Renal cortical epithelial cell (primary cell): Measurements from ENCODE around the gene FBXW11. TPM values are rescaled to one million over a fixed set of nuclear protein-coding genes. Genes with fewer than 3 reads are reported as not detected.

Experiments
- DNase-seq: peaks from one replicate; pipeline ENCODE4 v3.0.0-alpha.2; 2011; ENCODE audit warnings: low read depth
- total RNA-seq: library from RNA; depleted of rRNA; stranded (reverse); fragments of >200 nt; gene quantifications from 2 replicates; pipeline ENCODE4 v1.2.3, GENCODE V29; 2014

FBXW11 gene
- total RNA-seq, 1 donor from 2014 or later = 114 TPM

DNA sequence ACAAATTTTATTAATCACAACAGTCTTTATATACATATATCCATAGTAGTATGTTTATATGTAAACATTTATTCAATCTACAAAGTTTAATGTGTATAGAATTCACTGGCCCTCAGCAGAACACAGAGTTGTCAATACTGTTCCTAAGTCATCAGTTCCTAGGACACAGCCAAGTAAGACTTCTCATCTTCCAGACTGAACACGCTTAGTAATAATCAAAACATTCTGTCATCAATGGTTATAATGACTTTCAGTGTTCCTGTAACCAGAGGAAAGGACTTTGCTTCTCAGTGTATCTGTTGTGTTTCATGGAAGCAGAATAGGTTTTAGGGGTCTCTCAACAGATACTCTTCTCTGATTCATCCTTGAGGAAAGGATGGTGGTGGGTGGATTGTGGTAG lies 138.7 kb downstream of the FBXW11 start:
- no peak for DNase-seq

DNA sequence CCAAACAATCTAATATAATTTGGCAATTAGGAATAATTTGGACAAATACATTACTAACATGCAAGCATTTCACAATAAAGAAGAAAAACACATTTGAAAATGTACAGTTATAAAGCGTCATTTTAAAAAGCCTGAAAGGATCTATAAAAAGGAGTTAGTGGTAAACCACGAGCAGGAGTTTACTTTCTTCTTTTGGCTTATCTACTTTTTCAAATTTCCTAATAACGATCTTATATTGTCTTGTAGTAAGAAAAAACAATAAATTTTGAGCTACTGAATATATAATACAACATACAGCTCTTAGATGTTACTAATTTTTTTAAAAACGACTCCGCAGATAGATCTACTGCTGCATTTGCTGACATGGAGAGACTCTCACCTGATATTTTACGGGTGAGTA lies 141.0 kb downstream of the FBXW11 start:
- DNase-seq = no peak

DNA sequence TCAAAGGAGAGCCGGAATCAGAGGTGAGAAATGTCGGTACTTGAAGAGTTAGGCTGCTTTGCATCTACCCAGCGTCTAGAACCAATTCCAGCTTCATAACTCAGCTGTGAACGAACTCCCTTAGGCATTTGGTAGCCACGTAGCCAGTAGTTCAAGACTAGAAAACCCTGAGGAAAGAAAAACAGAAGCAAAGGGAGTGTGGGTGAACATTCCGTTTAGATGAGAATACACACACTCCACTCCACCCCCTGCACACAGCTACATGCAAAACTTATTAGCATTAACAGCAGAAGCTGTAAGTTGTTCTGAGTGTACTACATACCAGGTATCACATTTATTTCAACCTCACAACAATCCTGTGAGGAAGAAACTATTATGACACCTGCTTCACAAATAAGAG lies 142.5 kb downstream of the FBXW11 start:
- peak; percentile 95 for DNase-seq

DNA sequence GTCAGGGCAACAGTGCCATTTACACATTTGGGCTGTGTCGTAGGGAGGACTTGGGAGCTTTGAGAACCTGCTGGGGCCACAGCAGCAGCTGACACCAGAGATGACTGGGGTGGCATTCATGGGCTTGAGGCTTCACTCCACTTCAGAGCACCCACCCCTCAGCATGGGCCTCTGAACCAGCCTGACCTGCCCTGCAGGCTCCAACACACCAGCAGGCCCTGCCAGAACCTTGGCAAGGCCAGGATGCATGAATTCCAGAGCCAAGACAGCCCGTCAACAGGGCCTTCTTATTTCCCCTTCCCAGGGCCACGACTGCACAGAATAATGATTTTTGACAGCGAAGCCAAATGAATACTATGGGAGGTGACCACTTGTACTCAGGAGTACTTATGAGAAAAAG lies 143.8 kb downstream of the FBXW11 start:
- DNase-seq = no peak

DNA sequence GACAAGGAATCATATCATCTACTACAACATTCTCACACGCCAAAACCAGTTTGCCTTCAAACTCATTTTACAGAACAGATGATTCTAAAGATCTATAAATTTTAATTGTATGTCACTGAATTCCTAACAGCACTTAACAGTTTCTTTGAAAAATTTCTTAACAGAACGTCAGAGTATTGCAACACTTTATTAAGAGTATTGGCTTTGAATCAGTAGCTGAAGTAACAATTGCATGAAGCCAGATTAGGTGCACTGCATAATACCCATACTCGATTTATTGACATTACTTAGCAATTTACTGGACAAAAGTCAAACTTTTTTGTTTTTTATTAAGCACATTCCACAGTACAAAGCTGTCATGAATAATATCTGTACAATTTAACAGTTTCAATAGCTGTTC lies 145.1 kb downstream of the FBXW11 start:
- DNase-seq = no peak

DNA sequence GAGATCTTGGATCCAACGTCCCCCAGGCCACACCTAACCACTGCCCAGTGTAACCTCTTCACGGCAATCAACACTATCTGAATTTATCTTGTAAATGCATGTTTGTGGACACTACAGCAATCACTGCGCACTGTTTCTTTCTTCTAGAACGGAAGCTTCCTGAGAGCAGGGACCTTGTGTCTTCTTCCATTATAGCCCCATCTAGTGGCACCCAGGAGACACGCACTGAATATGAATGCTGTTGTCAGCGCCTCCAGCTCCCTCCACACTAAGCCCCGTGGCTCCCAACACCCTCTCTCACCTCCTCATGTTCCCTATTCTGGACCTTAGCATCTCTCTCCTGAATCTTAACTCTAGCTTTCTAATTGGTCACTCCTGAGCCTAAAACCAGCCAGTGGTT lies 148.1 kb downstream of the FBXW11 start:
- DNase-seq = no peak

DNA sequence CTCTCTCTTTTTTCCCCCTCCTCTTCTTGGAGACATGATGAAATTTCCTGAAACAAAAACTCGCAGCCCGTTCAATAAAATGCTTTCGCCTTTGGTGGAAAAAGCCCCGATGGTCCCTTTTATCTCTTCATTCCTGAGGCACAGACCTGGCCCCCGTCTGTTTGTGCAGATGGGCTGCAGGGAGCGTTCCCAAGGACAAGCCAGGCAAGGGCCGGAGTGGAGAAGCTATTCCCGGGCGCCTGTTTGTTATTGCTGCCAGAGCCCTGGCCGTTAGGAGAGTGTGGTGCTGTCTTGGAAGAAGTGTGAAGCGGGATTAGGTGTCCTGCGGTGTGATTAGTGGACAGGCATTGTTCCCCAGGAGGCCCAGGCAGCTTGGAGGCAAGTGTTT lies 149.0 kb downstream of the FBXW11 start:
- DNase-seq = no peak

DNA sequence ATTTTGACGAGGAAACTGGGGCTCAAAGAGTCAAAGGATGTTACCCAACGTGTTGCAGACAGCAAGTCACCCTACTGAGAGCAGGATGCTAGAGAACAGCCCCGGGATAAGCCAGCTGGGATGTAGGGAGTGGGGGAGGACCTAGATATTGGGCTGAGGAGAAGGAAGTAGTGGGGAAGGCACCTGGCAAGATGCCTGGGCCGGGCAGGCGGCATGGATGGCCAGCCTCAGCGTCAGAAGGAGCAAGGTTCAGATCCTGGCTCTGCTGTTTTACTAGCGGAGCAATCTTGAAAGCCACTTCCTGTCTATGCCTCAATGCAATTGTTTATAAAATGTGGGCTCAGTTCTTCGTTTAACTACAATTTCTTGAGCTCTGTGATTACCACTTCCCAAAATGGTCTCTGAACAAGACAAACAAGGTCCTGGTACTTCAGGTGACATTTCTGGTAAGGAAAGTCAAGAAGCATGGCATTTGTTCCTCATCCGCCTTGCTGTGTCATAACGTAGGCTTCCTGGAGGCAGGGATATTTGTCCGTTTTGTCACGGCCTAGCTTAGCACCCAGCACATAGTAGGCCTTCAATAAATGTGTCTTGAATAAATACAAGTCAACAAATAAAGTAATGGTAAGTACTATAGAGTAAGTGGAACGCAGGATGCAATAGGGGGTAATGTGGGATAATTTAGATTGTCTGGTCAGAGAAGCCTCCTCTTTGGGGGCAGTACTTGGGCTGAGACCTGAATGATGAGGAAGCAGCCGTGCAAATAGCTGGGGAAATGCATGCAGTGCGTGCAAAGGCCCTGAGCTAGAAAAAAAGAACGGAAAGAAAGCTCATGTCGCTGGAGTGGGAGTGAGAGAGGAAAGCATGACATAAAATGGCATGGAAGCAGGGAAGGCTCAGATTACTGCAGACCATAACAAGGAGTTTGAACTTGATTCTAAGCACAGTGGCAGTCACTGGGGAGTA lies 150.4 kb downstream of the FBXW11 start:
- DNase-seq = no peak

DNA sequence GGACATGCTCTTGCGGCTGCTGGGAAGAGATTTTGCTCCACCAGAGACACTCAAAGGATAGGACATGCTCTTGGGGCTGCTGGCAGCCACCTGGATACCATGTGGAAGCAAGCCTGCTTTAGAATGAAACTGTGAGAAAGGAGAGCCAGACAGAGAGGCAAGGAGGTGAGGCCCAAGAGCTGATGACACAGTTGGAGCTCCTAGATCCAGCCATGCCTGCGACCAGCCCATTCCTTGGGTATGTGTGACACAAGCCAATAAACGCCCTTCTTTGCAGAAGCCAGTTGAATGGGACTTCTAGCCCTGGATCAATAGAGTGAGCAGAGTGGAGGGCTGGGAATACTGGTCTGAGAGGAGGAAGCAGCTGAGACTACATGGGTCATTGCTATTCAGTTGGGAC lies 151.2 kb downstream of the FBXW11 start:
- no peak for DNase-seq

DNA sequence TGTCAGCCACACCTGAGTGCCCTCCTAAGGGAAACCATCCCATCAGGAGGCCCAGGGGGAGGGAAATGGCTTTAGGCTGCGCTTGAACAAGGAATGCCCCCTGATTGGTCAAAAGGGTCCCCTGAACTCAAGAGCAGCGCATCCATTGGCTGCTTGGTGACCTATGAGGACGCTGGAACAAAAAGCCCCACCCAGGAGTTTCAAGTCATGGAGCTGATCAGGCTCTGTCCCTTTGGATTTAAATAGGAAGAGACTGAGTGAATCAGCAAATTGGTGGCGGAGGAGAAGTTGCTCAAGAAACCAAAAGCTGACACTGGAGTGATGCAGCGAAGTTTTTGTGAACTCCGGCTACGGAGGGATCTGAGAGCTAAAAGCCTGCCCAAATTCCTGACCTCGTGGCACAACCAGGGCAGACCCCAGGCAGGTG lies 154.2 kb downstream of the FBXW11 start:
- no peak for DNase-seq

DNA sequence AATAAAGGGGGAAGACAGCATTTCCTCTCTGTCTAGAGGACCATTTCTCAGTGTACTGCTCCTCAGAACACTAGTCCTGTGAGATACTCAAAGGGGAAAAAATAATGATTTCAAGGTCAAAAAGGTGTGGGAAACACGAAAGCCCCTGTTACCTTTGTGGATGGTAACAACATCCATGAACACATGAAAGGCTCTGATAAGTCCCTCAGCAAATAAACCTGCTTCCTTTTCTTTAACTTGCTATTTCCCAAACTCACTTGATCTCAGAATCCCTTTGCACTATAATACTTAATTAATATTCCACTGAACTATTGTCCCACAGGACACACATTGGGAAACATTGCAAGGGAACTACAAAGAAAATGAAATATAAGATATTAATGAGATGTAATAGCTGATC lies 155.2 kb downstream of the FBXW11 start:
- no peak for DNase-seq

DNA sequence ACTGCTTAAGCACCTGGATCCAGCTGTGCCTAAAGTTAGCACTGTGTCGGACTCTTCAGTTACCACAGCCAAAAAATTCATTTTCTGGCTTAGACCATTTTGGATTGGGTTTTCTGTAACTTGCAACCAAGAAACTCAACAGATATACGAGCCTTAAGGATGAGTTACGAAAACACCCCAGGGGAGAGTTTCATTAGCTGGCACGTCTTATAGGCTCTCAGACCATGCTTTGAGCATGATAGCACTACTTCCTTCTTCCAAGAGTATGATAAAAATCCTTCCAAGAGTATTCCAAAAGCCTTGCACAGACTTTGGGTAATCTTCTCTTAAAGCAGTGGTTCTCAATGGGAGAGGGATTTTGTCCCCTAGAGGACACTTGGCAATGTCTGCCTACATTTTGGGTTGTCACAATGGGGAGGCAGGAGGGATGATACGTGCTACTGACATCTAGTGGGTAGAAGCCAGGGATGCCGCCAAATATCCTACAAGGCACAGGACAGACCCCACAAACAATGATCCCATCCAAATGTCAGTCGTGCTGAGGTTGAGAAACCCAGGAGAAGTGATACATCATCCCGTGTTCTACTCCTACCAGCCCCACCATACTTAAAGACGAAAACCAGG lies 156.0 kb downstream of the FBXW11 start:
- no peak for DNase-seq

DNA sequence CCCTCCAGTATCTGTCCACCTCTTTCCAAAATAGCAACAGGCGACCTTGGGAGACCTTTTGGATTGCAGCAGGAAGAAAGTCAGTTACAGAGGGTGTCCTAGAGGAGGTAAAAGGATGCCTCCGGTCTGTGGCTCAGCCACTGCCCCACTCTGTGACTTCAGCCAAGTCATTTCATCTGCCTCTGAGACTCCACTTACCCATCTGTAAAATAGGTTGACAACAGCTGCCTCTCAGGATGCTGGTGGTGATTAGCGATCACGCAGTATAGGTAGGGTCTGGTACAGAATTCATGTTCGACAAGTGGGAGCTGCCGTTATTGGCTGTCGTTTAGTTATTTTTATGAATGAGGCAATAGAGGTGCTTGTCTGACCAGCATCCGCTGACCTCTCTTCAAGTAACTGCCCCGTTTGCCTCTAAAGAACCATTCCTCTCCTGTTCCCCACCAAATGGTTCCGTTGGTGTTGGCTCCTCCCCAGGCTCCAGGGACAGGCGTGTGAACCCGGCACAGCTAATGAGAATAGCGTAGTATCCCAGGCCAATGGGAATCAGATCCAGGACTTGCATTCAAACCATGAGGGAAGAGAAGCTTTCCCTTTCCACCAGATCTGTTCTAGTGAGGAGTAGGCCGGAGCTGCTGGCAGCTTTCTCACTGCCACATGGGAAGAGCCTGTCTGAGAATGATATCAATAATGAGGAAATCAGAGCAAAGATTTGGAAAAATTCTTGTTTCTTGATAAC lies 156.7 kb downstream of the FBXW11 start:
- DNase-seq = no peak

DNA sequence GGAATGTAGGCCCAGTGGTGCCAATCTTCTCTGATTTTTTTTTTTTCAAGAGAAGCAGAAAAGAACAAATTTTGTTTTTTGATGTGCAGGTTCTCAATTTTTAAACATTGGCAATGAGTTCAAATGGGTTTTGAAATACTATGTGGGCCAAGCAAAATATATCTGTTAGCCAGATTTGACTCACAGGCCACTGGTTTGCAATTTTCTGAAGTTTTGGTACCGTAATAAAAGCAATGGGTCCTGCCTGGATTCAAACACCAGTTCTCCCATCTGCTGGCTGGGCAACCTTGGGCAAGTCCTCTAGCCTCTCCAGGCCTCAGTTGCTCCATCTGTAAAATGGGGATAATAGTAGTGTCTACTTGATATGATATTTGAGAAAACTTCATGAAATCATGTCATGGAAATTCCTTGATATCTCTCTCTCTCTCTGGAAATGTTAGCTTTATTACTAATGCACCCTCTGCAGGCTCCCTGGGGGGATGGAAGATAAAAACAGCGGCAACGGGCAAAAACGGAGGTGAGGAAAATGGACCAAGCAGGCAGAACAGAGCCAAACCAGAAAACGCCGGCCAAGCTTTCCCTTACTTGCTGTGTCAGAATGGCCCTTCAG lies 157.4 kb downstream of the FBXW11 start:
- DNase-seq = no peak

DNA sequence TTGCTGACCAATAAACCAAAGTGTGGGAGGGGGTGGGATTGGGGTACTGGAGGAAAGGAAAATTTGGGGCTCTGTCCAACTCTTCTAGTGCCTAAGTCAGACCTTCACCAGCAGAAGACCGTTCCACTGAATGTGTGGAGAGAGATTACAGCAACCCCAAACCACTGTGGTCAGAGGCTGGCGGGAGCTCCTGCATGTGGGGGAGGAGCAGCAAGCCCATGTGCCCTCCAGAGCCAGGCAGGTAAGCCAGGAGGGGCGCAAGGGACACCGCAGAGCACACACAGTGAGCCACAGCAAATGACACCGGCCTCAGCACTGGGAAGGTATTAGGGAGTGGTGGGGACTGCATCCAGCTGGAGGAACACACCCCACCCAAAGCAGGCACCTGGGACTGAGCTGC lies 158.0 kb downstream of the FBXW11 start:
- no peak for DNase-seq

DNA sequence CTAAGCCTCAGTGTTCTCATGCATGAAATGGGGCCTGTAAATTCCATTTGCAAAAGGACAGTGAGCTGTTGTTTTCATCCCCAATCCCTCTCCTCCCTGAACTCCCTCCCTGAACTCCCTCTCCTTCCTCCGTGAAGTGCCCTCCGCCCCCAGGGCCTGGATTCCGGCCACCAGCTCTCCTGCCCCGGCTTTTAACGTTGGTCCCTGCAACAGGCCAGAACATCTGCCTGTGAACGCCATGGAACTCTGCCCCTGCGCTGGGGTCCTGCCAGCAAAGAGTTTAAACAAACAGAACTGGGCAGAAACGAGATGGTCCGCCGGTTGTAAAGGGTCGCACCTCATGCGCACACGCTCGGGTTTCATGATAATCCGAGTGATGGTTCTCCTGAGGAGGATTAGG lies 158.4 kb downstream of the FBXW11 start:
- no peak for DNase-seq

DNA sequence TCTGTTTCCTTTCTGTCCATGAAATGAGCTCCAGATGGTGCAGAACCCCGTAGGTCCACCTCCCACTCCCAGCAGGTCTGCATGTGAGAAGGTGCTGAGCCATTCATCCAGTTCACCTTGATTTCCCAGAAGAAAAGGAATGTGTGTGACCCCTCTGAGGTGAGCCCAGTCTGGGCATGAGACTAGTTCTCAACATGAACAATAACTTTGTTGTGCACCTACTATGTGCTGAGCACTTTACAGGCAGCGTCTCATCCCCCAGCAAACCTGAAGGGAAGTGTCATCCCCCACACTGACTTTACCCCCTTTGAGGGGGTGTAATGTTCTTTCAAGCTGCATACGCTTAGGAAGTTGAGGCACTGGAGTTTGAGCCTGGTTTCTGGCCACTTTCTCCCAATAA lies 159.4 kb downstream of the FBXW11 start:
- no peak for DNase-seq

DNA sequence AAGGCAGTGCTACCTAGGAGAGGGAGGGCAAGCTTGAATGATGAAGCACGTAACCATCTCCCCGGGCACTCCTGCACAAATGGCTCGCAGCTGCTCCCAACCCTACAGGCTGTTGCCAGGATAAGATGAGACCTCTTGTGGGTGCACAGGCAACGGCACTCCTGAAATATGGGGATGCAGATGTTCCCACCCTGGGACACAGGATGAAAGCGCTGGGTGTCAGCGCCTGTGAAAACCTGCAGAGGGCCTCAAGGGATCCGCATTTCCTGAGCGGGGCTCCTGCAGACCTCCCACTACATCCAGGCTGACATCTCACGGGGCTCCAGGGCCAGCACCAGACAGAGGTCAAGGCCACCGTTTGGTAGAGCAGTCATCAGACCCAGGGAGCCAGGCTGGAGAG lies 160.1 kb downstream of the FBXW11 start:
- no peak for DNase-seq

DNA sequence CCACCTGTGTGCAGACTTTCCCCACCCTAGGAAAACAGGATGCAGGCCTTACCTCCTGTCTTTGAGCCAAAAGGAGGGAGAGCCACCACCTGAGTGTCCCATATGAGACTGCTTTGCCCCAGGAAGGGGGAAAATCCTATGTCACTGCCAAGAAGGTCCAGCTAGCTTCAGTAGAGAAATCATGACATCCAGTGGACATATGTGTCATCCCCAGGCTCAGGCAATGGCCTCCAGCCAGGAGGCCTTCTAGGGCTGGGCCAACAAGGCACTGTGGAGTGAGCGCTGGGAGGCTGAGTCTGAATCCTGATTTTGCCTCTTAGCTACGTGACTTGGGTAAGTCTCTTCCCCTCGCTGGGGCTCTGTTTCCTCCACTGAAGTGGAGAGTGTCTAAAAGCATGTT lies 160.6 kb downstream of the FBXW11 start:
- DNase-seq = no peak

DNA sequence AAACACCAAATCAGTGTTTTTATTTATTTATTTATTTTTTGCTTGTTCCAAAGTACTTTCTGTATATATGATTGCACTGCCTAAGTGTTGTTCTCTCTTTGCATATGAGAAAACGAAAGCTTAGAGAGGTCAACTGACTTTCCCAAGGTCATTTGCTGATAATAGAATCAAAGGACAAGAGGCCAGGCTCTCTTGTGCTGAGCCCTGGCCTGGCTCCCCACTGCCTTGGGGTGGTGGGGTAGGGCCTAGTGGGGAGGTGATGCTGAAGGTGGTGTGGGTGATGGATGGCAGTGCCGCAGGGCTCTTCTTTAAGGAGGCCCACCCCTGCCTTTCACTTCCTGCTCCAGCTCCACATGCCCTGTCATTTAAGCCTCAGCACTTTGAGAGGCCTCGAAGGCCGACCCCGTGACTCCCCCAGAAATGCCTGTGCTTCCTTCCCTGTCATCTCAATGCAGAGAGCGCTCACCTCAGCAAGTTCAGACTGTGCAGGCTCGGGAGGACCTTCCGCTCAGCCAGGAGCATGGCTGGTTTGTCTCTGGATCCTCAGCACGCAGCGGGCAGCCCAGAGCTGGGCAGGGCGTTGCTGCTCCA lies 161.3 kb downstream of the FBXW11 start:
- no peak for DNase-seq

DNA sequence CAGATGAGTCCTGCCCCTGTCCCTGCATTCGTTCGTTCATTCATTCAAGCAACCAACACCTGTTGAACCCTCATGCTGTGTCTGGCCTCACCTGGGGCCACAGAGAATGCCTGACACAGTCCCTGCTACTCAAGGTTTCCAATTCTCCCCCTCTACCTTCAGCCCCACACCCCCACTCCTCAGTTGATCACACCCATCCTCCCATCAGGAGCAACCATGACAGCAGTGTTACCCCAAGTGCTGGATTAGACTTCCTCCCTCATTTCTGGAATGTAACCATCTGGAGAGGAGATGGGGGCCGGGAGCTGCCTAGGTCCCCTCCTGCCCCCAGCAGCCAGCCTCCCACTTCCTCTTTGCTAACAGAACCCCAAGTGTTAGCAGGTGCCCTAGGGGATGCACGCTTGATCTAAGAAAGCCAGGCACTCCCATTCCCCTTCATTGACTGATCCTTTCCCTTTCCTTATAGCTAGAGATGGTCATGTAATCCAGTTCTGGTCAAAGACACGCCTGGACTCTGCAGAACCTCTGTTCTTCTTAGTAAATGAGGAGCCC lies 163.6 kb downstream of the FBXW11 start:
- no peak for DNase-seq
